ENCODE results near the gene GALNT7.

GALNT7 gene

GRCh38 chr4:173293663-173294062, 125.1 kb downstream of the GALNT7 start:
- no peak for DNase-seq (ENCODE audit: low read depth in 2 of 2, low spot score in 1 of 2)

- no peak for DNase-seq (ENCODE audit: low read depth in 2 of 2, low spot score in 1 of 2)
Measured at GRCh38 chr4:173294444-173294843, 125.8 kb downstream of the GALNT7 start.

GRCh38 chr4:173301518-173302201, 133.0 kb downstream of the GALNT7 start:
- DNase-seq (ENCODE audit: low read depth in 2 of 2, low spot score in 1 of 2) = no peak

- DNase-seq (ENCODE audit: low read depth in 2 of 2, low spot score in 1 of 2) = no peak
Measured at GRCh38 chr4:173307778-173308177, 139.2 kb downstream of the GALNT7 start.

- no peak for DNase-seq (ENCODE audit: low read depth in 2 of 2, low spot score in 1 of 2)
Measured at GRCh38 chr4:173311368-173311767, 142.8 kb downstream of the GALNT7 start.

- no peak for DNase-seq (ENCODE audit: low read depth in 2 of 2, low spot score in 1 of 2)
Measured at GRCh38 chr4:173314715-173315114, 146.1 kb downstream of the GALNT7 start.

- no peak for DNase-seq (ENCODE audit: low read depth in 2 of 2, low spot score in 1 of 2)
Measured at GRCh38 chr4:173316060-173316459, 147.4 kb downstream of the GALNT7 start.

GRCh38 chr4:173317004-173317403, 148.4 kb downstream of the GALNT7 start:
- no peak for DNase-seq (ENCODE audit: low read depth in 2 of 2, low spot score in 1 of 2)

GRCh38 chr4:173318240-173318639, 149.6 kb downstream of the GALNT7 start:
- no peak for DNase-seq (ENCODE audit: low read depth in 2 of 2, low spot score in 1 of 2)

- no peak for DNase-seq (ENCODE audit: low read depth in 2 of 2, low spot score in 1 of 2)
Measured at GRCh38 chr4:173318648-173319211, 150.1 kb downstream of the GALNT7 start.

- DNase-seq (ENCODE audit: low read depth in 2 of 2, low spot score in 1 of 2) = no peak
Measured at GRCh38 chr4:173319696-173320095, 151.1 kb downstream of the GALNT7 start.

GRCh38 chr4:173325007-173325736, 156.6 kb downstream of the GALNT7 start:
- no peak for DNase-seq (ENCODE audit: low read depth in 2 of 2, low spot score in 1 of 2)

GRCh38 chr4:173328236-173328901, 159.8 kb downstream of the GALNT7 start:
- DNase-seq (ENCODE audit: low read depth in 2 of 2, low spot score in 1 of 2) = no peak

GRCh38 chr4:173330590-173330989, 162.0 kb downstream of the GALNT7 start:
- DNase-seq (ENCODE audit: low read depth in 2 of 2, low spot score in 1 of 2) = no peak

- DNase-seq (ENCODE audit: low read depth in 2 of 2, low spot score in 1 of 2) = no peak
Measured at GRCh38 chr4:173332021-173332487, 163.4 kb downstream of the GALNT7 start.

- DNase-seq (ENCODE audit: low read depth in 2 of 2, low spot score in 1 of 2) = no peak
Measured at GRCh38 chr4:173332963-173333657, 164.5 kb downstream of the GALNT7 start.

GRCh38 chr4:173333658-173334084, 165.1 kb downstream of the GALNT7 start:
- DNase-seq (ENCODE audit: low read depth in 2 of 2, low spot score in 1 of 2) = peak in 1 of 2 donors; percentile 6

- peak; percentile 99 to 100 for DNase-seq (ENCODE audit: low read depth in 2 of 2, low spot score in 1 of 2)
Measured at GRCh38 chr4:173334085-173334890, 165.7 kb downstream of the GALNT7 start, which contains the start of gene HMGB2. Gene HMGB2, minus strand, starts transcription at chr4:173334358. Its CDS starts 709 bp downstream, at chr4:173333649.

- no peak for DNase-seq (ENCODE audit: low read depth in 2 of 2, low spot score in 1 of 2)
Measured at GRCh38 chr4:173334891-173335752, 166.5 kb downstream of the GALNT7 start.
